ENCODE data around the gene ANKS4B.

Gene ANKS4B

GRCh38 chr16:21301168-21301894, 67.8 kb downstream of the ANKS4B start:
- peak; percentile 5 for DNase-seq

DNA sequence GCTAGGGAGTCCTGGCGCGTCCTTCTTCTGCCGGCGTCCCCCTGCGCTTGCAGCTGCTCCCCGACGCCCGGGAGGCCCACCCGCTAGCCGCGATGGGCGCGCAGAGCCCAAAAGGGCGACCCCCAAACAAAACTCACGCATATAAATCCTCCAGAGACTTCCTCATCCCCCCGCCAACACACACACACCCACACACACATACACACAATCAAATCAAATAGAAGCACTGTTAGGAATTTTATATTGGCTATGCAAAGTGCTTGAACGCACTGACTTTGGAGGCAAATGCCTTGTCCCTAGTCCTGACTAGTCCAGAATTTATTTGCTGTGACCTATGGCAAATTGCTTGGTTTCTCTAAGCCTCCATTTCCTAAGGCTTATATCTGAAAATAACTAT, 68.4 kb downstream of the ANKS4B start:
- DNase-seq, result no peak

DNA sequence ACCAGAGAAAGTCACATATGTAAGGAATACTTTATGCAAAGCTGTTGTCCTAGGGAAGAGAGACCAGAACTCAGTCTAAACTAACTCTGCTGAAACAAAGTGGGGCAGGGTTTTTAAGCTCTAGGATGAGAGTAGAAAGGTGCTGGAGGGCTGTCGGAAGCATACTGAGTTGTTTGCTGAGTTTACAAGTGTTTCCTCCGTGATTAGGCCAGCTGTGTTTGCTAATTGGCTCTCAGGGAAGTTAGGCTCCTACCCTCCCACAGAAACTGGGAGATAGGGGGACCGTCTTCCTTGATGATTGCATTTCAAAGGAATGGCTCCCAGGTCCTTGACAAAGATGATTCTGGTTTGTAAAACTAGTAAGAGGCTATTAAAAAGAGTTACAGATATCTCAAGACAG, 69.0 kb downstream of the ANKS4B start:
- no peak for DNase-seq

DNA sequence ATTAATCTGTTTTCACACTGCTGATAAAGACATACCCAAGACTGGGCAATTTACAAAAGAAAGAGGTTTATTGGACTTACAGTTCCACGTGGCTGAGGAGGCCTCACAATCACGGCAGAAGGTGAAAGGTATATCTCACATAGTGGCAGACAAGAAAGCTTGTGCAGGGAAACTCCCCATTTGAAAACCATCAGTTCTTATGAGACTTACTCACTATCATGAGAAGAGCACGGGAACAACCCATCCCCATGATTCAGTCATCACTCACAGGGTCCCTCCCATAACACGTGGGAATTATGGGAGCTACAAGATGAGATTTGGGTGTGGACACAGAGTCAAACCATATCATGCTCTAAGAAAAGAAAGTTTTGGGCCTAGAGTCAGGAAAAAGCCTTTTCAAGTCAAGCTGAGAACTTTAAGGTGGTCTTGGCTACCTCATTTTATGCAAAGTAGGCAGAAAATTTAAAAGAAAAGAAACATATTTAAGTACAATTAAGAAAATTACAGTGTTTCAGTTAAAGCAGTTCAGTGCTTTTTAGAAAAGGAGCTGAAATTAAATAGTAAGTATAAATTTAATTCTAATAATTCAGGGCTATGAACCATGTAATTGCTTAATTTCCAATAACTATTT, 69.5 kb downstream of the ANKS4B start:
- DNase-seq, result no peak

Data from T-helper 9 cell (primary cell).